ENCODE data around the gene NKX6-1.

NKX6-1 gene

GRCh38 chr4:84498203-84498934 lies 723 bp downstream of the NKX6-1 start:
- DNase-seq, result peak in 1 of 2 donors; percentile 46

GRCh38 chr4:84497504-84498202 lies 1.4 kb downstream of the NKX6-1 start:
- no peak for DNase-seq

GRCh38 chr4:84496706-84497503 lies 2.2 kb downstream of the NKX6-1 start:
- no peak for DNase-seq

GRCh38 chr4:84496331-84496705 lies 2.8 kb downstream of the NKX6-1 start:
- DNase-seq, result no peak

GRCh38 chr4:84495794-84496261 lies 3.3 kb downstream of the NKX6-1 start:
- DNase-seq, result no peak

DNA sequence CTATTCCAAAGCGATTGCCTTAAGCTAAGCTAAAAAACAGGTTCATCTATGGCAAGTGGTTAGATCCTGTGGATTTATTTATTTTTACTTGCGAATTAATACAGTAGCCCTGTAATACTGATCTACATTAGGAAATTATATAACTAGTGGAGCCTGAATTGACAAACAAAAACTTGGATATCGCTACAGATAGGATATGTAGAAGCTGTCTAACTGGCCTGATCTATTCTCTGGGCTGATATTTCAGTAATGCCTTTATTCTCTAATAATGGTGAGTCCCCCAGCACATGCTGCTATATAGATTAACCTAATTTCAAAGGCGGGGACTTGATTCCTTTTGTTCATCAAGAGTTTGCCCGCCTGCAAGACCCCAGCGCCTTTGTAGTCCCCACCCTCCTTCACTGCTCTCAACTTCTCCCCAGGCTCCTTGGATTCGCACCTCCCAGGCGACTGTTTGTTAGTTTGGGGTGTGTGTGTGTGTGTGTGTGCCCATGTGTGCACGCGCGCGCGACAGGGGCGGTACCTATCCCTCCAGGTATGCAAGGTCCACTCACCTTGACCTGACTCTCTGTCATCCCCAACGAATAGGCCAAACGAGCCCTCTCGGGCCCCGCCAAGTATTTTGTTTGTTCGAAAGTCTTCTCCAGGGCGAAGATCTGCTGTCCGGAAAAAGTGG lies 3.8 kb downstream of the NKX6-1 start:
- no peak for DNase-seq

DNA sequence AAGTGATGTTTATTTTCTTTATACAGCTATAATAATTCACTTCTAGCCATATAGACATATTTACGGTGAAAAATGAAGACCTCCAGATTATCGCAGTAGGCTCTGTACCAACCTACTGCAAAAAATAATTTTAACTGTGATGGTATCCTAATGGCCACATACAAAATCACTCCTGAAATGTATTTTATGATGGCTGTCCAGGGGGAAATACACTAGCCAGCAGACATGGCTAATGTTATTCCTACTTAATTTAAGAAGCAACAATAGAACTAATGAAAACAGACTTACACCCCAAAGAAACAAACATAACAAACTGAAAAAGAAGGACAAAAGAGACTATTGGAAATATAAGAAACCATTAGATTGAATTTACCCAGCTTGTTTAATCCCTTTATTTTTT lies 4.6 kb downstream of the NKX6-1 start:
- no peak for DNase-seq

DNA sequence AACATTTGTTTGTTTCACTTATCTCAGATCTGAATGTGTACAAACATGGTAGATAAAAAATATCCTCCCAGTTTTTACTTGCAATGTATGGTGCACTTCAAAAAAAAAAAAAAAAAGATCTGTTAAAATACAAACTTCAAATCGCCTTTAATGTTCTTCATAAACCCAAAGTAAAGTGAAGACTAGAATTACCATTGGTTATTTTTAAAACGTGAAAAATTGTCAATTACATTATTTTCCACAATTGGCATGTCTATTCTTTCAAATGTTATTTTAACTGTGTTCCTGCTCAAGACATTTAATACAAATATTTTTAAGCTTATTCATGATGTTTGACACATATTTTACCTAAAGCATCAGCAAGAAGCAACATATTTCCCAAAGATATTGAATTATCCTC lies 5.0 kb downstream of the NKX6-1 start:
- no peak for DNase-seq

DNA sequence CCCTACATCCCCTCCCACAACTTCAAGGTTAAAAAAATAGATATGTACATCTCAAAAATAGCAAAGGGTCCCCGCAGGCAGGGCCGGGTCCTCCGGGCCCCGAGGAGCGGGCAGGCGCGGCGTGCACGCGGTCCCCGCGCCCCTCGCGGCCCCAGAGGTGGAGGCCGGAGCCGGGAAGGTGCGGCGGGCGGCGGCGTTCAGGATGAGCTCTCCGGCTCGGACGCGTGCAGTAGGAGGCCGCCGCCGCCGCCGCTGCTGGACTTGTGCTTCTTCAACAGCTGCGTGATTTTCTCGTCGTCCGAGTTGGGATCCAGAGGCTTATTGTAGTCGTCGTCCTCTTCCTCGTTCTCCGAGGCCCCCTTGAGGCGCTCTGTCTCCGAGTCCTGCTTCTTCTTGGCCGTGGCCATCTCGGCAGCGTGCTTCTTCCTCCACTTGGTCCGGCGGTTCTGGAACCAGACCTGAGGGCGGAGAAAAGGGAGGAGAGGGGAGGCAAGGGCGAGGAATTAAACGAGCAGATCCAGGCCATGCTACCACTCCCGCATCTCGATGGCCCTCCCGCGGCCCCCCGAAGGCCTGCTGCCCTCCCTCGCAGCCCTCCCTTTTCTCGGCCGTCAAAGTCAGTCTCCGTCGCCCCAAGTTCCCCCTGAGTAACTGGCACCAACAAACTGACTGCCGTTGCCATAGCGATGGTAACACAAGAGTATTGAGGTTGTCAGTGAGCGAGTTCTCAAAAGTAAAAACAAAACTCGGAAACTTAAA lies 5.8 kb downstream of the NKX6-1 start:
- no peak for DNase-seq

GRCh38 chr4:84492737-84493091 lies 6.4 kb downstream of the NKX6-1 start:
- no peak for DNase-seq

DNA sequence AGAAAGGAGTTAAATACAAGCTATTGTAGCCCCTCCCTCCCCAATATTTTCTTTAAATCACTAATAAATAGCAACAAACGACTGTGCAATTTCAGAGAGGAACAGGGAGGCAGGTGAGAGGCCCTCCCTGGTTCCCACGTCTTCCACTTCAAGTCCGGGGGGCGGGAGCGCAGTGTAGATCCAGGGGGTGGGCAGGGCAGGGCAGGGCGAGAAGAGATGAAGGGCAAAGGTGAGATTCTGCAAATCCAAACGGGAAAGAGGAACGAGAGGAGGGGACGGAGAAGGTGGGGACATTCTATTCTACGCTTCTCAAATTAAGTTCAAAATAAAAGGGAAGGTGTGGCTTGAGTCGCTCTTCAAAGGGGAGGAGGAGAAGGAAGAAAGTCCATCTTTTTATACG lies 6.8 kb downstream of the NKX6-1 start:
- no peak for DNase-seq

- DNase-seq, result no peak
Observed at GRCh38 chr4:84491481-84491880, 7.6 kb downstream of the NKX6-1 start.

- DNase-seq, result no peak
Observed at GRCh38 chr4:84490663-84491062, 8.4 kb downstream of the NKX6-1 start.

- no peak for DNase-seq
Observed at GRCh38 chr4:84484236-84484635, 14.9 kb downstream of the NKX6-1 start.

- no peak for DNase-seq
Observed at GRCh38 chr4:84483688-84484087, 15.4 kb downstream of the NKX6-1 start.

GRCh38 chr4:84482564-84483563 lies 16.2 kb downstream of the NKX6-1 start:
- DNase-seq, result peak in 1 of 2 donors; percentile 33

DNA sequence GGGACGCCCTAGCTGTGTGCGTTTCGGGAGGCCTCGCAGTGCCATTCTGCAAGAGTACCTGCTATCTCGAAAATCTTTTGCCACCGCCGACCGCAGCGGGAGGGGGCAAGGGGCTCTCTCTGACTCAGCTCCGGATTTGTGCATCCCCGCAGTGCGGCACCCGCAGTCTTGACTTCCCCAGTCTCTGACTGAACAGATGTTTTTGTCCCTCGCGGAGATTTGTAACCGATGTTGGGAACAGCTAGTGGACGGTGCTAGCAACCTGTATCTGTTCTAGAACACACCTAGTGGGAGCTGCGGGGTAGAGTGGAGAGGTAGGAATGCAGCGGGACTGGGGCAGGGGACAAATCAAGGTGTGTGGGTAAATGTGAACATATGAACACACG lies 17.2 kb downstream of the NKX6-1 start:
- no peak for DNase-seq

- no peak for DNase-seq
Observed at GRCh38 chr4:84481077-84481859, 17.8 kb downstream of the NKX6-1 start.

- no peak for DNase-seq
Observed at GRCh38 chr4:84480082-84480481, 19.0 kb downstream of the NKX6-1 start.

DNA sequence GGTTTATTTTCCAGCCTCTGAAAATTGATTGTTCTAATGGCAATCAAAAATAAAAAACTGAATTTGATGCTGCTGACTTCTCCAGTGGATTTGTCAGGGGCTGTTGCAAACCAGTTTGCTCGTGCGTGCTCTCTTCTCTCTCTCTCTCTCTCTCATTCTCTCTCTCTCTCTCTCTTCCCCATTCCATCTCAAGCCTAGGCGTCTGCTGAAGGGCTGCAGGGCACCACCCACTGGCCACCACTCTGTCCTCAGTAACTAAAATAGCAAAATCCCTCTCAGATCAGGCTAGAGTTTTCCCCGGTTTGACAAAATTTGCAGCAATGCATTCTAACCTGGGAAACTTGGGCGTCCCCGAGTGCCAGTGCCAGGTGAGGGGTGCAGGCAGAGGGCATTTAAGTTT lies 19.4 kb downstream of the NKX6-1 start:
- DNase-seq, result no peak
